Chondrocyte (in vitro differentiated cells): ENCODE results near the gene TSC1. TPM values are rescaled to one million over a fixed set of nuclear protein-coding genes. Genes with fewer than 3 reads are reported as not detected.

Experiments
- DNase-seq: peaks from one replicate; pipeline ENCODE4 v3.0.0; 2021; ENCODE audit warnings: mixed read lengths, low spot score
- H3K27ac Mint-ChIP-seq: one replicate; pipeline ENCODE4 v1.8.0; 2021; ENCODE audit warnings: mild to moderate bottlenecking, moderate library complexity, mixed read lengths; ENCODE audit not compliant: unreplicated experiment
- H3K27me3 Mint-ChIP-seq: 2 replicates; pipeline ENCODE4 v1.8.0; 2021; ENCODE audit warnings: low read depth, mixed read lengths
- H3K36me3 Mint-ChIP-seq: 2 replicates; pipeline ENCODE4 v1.8.0; 2021; ENCODE audit warnings: low read depth, mixed read lengths
- H3K4me1 Mint-ChIP-seq: 2 replicates; pipeline ENCODE4 v1.8.0; 2021; ENCODE audit warnings: low read depth, mild to moderate bottlenecking, mixed read lengths
- H3K4me3 Mint-ChIP-seq: one replicate; pipeline ENCODE4 v1.8.0; 2021; ENCODE audit warnings: mild to moderate bottlenecking, moderate library complexity, mixed read lengths; ENCODE audit not compliant: unreplicated experiment
- H3K9me3 Mint-ChIP-seq: 2 replicates; pipeline ENCODE4 v1.8.0; 2021; ENCODE audit warnings: low read depth, mixed read lengths
- CTCF ChIP-seq: fragments of 200-600 bp; sonication (generic); IDR thresholded peaks from 2 replicates; pipeline ENCODE4 v1.5.0; 2021; ENCODE audit warnings: antibody characterized with exemption, mild to moderate bottlenecking, moderate library complexity
- total RNA-seq: library from RNA; stranded (reverse); gene quantifications from 3 replicates; pipeline ENCODE4 v1.2.1, GENCODE V29; 2021

TSC1 gene
- total RNA-seq, 1 donor from 2014 or later: 42.5 TPM

GRCh38 chr9:132877824-132878694 is 66.4 kb downstream of the TSC1 start, which contains the start of gene AK8:
Gene AK8, minus strand, starts transcription at chr9:132878284. Its CDS starts 29 bp downstream, at chr9:132878255.
- Mint-ChIP-seq H3K36me3 (no peaks in the 10 kb centered on the region), H3K27ac (peak within 1 kb of the TSS; percentile 68)
- TF ChIP-seq CTCF: no peak

GRCh38 chr9:132877458-132877823 is 67.0 kb downstream of the TSC1 start:
- Mint-ChIP-seq H3K4me1 (peaks cover 8% of the 10 kb centered on the region), H3K9me3 (no peaks in the 10 kb centered on the region), H3K27ac (no peak overlapping the region), H3K27me3 (peaks cover 4% of the 10 kb centered on the region), H3K36me3 (no peaks in the 10 kb centered on the region), H3K4me3 (peak overlapping the region; percentile 69)
- TF ChIP-seq CTCF: no peak
- DNase-seq: no peak

More at GRCh38 chr9:132877824-132878694, 66.4 kb downstream of the TSC1 start, which contains the start of gene AK8:
- no peak for DNase-seq
- Mint-ChIP-seq H3K4me3 (peak within 1 kb of the TSS; percentile 72), H3K4me1 (peaks cover 8% of the 10 kb centered on the region), H3K9me3 (no peaks in the 10 kb centered on the region), H3K27me3 (peaks cover 4% of the 10 kb centered on the region)

- Mint-ChIP-seq H3K27me3 (peaks cover 4% of the 10 kb centered on the region), H3K9me3 (no peaks in the 10 kb centered on the region), H3K4me1 (peaks cover 8% of the 10 kb centered on the region), H3K36me3 (no peaks in the 10 kb centered on the region), H3K27ac (no peak overlapping the region), H3K4me3 (peak overlapping the region; percentile 69)
- no peak for TF ChIP-seq CTCF
- DNase-seq: no peak
Observed at GRCh38 chr9:132876849-132877248, 67.6 kb downstream of the TSC1 start.

GRCh38 chr9:132875159-132875558 is 69.3 kb downstream of the TSC1 start:
- Mint-ChIP-seq H3K4me3 (no peak overlapping the region), H3K27me3 (peaks cover 7% of the 10 kb centered on the region), H3K27ac (no peak overlapping the region), H3K9me3 (no peaks in the 10 kb centered on the region), H3K36me3 (no peaks in the 10 kb centered on the region), H3K4me1 (peaks cover 8% of the 10 kb centered on the region)
- DNase-seq: no peak
- no peak for TF ChIP-seq CTCF

- H3K27me3 Mint-ChIP-seq: peaks cover 7% of the 10 kb centered on the region
- TF ChIP-seq CTCF: no peak
- H3K4me3 Mint-ChIP-seq: no peak overlapping the region
- H3K27ac Mint-ChIP-seq: no peak overlapping the region
- no peaks in the 10 kb centered on the region for H3K9me3 Mint-ChIP-seq
- no peak for DNase-seq
- no peaks in the 10 kb centered on the region for H3K36me3 Mint-ChIP-seq
- H3K4me1 Mint-ChIP-seq: no peaks in the 10 kb centered on the region
Observed at GRCh38 chr9:132873403-132873802, 71.0 kb downstream of the TSC1 start.
